HG03060 (cell line): ENCODE measurements around the gene NNAT.
"Not testable (repeated sequence)": the region's sequence is repeated elsewhere in the genome, so short reads cannot be mapped to it uniquely, and the experiment has no call there.

Experiments used
- ATAC-seq: cut with Tn5 transposase; IDR thresholded peaks from one replicate; pipeline ENCODE4 v1.9.1; 2021; ENCODE audit warnings: low read depth, moderate number of reproducible peaks; ENCODE audit not compliant: unreplicated experiment

NNAT gene

GRCh38 chr20:37538003-37538402 is 17.0 kb downstream of the NNAT start:
- ATAC-seq, result no peak

- ATAC-seq, result no peak
Measured at GRCh38 chr20:37539424-37539823, 18.4 kb downstream of the NNAT start.

DNA sequence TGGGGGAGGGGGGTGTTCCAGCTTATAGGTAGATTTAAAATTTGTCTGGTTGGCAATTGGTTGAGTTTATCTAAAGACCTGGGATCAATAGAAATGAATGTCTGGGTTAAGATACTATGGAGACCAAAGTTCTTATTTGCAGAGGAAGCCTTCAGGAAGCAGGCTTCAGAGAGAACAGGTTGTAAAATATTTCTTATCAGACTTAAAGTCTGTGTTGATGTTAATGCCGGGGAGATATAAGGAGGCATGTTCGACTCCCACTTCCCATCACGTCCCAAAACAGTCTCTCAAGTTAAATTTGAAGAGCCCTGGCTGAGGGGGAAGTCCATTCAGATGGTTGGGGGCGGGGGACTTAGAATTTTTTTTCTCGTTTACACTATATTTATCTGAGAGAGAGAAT is 19.0 kb downstream of the NNAT start:
- no peak for ATAC-seq

GRCh38 chr20:37540838-37541237 is 19.8 kb downstream of the NNAT start:
- not testable (repeated sequence) for ATAC-seq

- ATAC-seq, result no peak
Measured at GRCh38 chr20:37541326-37541725, 20.3 kb downstream of the NNAT start.

DNA sequence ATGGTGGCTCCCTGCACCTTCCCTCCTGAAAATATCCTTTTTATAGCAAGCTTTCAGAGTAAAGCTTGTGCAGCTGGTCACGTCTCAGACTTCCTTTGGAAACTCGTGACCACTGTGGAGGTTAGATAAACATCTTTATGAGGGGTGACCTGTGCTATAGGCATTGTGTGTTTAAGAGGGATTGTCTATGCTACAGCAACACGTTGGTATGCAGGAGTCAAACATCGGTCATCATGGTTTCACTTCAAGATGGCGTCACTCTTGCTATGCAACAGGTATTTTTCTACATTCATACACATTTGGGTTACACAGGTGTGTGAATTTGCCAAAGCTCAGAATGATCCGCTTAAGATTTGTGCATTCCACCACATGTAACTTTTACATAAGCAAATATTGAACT is 21.2 kb downstream of the NNAT start:
- ATAC-seq, result no peak

GRCh38 chr20:37543828-37544227 is 22.8 kb downstream of the NNAT start:
- ATAC-seq, result no peak

- no peak for ATAC-seq
Measured at GRCh38 chr20:37544386-37544785, 23.3 kb downstream of the NNAT start.

DNA sequence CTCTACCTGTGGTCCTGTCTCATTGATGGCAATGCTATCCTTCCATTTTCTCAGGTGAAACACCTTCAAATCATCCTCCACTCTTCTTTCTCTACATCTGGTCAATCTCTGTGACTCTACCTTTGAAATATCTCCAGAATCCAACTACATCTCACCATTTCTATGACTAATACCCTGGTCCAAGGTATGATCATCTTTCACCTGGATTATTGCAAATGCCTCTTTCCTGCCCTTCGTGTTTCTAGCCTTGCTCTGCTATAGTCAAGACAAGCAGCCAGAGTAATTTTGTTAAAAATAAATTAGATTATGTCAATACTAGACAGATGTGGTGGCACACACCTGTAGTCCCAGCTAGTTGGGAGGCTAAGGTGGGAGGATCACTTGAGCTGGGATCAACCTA is 24.5 kb downstream of the NNAT start:
- ATAC-seq, result no peak

DNA sequence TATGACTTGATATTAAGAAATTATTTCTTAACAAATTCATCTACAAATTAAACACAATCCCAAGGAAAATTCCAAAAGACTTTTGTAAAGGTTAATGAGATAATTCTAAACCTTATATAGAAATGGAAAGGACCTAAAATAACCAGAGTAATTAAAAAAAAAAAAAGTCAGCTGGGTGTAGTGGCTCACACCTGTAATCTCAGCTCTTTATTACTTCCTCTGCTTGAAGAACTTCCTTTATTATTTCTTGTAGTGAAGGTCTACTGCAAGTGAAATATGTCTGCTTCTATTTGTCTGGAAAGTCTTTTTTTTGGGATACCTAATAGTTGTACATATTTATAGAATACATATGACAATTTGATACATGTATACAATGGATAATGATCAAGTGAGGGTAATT is 26.9 kb downstream of the NNAT start:
- ATAC-seq, result no peak

- not testable (repeated sequence) for ATAC-seq
Measured at GRCh38 chr20:37550101-37550920, 29.3 kb downstream of the NNAT start.

DNA sequence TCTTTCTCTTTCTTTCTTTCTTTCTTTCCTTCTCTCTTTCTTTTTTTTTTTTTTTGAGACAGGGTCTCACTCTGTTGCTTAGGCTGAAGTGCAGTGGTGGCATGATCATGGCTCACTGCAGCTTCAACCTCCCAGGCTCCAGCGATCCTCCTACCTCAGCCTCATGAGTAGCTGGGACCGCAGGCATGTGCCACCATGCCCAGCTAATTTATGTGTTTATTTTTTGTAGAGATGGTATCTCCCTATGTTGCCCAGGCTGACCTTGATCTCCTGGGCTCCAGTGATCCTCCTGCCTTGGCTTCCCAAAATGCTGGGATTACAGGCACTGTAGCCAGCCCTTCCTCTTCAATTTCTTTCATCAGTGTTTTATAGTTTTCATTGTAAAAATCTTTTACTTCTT is 30.6 kb downstream of the NNAT start:
- not testable (repeated sequence) for ATAC-seq

- no peak for ATAC-seq
Measured at GRCh38 chr20:37552415-37552814, 31.4 kb downstream of the NNAT start.

- ATAC-seq, result not testable (repeated sequence)
Measured at GRCh38 chr20:37554721-37555298, 33.8 kb downstream of the NNAT start.

DNA sequence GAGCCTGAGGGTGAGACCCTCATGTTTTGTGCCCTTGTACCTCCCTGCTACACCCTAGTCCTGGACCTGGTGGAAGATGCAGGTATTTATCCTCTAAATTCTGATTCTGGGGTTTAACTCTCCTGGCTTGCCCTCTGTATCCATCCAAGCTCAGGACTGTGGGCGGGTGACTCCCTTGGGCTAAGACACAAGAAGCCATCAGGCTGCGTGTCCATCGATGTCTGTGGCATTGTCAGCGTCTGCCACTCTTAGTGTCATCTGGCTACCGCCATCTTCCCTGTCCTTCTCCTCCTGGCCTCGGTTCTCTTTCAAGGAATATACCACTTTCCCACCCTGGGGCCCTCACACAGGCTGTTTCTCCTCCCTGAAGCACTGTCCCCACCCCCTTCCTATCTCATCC is 35.5 kb downstream of the NNAT start:
- ATAC-seq, result no peak

GRCh38 chr20:37558306-37558705 is 37.3 kb downstream of the NNAT start:
- no peak for ATAC-seq

- no peak for ATAC-seq
Measured at GRCh38 chr20:37558779-37559178, 37.7 kb downstream of the NNAT start.

DNA sequence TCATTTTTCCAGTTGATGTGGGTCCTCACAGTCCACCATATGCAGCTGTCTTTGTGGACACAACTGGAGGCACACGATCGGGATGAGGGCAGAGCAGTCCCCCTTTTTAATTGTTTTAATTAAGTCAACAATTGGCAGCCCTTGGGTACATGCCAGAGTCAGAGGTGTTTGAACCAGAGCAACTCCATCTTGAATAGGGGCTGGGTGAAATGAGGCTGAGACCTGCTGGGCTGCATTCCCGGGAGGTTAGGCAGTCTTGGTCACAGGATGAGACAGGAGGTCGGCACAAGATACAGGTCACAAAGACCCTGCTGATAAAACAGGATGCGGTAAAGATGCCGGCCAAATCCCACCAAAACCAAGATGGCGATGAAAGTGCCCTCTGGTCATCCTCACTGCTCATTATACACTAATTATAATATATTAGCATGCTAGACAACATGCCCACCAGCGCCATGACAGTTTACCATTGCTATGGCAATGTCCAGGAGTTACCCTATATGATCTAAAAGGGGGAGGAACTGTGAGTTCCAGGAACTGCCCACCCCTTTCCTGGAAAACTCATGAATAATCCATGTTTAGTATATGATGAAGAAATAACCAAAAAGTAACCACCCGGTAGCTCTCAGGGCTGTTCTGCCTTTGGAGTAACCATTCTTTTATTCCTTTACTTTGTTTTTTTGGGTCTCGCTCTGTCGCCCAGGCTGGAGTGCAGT is 38.4 kb downstream of the NNAT start:
- ATAC-seq, result no peak

- ATAC-seq, result no peak
Measured at GRCh38 chr20:37560629-37561028, 39.6 kb downstream of the NNAT start.

DNA sequence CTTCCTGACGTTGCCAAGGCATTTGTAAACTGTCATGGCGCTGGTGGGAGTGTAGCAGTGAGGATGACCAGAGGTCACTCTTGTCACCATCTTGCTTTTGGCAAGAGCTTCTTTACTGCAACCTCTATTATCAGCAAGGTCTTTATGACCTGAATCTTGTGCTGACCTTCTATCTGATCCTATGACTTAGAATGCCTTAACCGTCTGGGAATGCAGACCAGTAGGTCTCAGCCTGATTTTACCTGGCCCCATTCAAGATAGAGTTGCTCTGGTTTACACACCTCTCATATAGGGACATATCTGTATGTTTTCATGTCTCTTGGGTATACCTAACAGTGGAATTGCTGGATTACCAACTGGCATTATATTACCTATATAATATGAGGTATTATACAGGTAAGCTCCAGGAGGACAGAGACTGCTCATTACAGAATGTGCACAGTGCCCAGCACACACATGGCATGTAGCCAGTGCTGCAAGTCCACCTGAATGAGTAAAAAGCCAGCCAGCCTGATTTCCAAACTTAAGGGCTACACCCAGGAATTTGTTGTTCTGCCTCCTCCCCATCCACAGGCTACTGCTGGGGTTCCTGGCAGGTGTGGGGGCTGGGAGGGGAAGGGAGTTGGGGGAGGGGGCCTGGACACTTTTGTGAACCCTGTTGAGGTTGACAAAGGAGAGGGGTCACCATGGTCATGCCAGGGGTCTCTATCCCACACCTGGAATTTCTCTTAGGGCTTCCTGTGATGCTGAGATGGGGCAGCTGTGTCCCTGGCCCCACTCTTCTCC is 41.8 kb downstream of the NNAT start:
- no peak for ATAC-seq

- ATAC-seq, result no peak
Measured at GRCh38 chr20:37564016-37564387, 43.0 kb downstream of the NNAT start.
